ENCODE results near the gene FGF18. TPM values are rescaled to one million over a fixed set of nuclear protein-coding genes. Genes with fewer than 3 reads are reported as not detected.

FGF18 gene
- total and polyA plus RNA-seq, 4 donors: 1.8 to 3.4 (median 2.5) TPM

DNA sequence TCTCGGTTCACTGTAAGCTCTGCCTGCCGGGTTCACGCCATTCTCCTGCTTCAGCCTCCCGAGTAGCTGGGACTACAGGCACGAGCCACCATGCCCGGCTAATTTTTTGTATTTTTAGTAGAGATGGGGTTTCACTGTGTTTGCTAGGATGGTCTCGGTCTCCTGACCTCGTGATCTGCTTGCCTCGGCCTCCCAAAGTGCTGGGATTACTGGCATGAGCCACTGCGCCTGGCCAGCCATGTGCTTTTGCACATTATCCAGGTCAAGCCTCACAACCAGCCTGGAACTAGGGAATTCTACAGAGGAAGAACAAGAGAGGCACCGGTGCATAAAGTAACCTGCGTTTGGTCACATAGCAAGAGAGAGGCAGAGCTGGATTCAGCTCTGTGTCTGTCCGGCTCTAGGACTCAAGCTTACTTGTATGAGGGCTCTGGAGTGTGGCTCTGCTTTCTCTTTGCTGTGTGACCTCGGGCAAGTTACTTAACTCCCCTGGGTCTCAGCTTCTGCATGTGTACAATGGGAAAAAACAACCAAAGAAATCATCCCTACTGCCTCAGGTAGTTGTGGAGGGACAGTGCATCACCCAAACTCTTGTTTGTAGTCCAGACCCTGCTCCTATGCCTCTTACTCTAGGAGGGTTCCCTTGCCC, 6.3 kb downstream of the FGF18 start:
- H3K4me1 ChIP-seq (ENCODE audit: control insufficient read depth in 5 of 5, insufficient read depth in 5 of 5, low read length in 5 of 5): peaks cover 0 to 22% (median 9%) of the 10 kb centered on the region in 5 donors
- WGBS, 2 donors: 93 to 95% methylated on average over 14 of the region's 14 CpGs
- ATAC-seq (ENCODE audit: insufficient read depth, low FRiP score) (no peak), DNase-seq (no peak)
- TF ChIP-seq, protein P1, sequence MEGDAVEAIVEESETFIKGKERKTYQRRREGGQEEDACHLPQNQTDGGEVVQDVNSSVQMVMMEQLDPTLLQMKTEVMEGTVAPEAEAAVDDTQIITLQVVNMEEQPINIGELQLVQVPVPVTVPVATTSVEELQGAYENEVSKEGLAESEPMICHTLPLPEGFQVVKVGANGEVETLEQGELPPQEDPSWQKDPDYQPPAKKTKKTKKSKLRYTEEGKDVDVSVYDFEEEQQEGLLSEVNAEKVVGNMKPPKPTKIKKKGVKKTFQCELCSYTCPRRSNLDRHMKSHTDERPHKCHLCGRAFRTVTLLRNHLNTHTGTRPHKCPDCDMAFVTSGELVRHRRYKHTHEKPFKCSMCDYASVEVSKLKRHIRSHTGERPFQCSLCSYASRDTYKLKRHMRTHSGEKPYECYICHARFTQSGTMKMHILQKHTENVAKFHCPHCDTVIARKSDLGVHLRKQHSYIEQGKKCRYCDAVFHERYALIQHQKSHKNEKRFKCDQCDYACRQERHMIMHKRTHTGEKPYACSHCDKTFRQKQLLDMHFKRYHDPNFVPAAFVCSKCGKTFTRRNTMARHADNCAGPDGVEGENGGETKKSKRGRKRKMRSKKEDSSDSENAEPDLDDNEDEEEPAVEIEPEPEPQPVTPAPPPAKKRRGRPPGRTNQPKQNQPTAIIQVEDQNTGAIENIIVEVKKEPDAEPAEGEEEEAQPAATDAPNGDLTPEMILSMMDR (IDR thresholded peaks at IDR 0.05; ENCODE audit: control extremely low read depth, extremely low read depth): no peak
- no peak overlapping the region for H3K4me3 ChIP-seq
- no peak overlapping the region for H3K27ac ChIP-seq (ENCODE audit: low read depth in 1 of 2, low read length in 1 of 2)
- no peak overlapping the region for H3K9ac ChIP-seq (ENCODE audit: insufficient read depth in 1 of 2, low read length in 2 of 2)
- H3K27me3 ChIP-seq (ENCODE audit: control insufficient read depth in 3 of 3, insufficient read depth in 3 of 3, low read length in 2 of 3): peaks cover 0 to 6% (median 0%) of the 10 kb centered on the region in 3 donors
- no peaks in the 10 kb centered on the region for H3K36me3 ChIP-seq (ENCODE audit: control insufficient read depth in 4 of 4, insufficient read depth in 4 of 4, low read length in 4 of 4)
- H3K9me3 ChIP-seq (ENCODE audit: control insufficient read depth in 4 of 4, insufficient read depth in 3 of 4, low read length in 3 of 4): no peaks in the 10 kb centered on the region

DNA sequence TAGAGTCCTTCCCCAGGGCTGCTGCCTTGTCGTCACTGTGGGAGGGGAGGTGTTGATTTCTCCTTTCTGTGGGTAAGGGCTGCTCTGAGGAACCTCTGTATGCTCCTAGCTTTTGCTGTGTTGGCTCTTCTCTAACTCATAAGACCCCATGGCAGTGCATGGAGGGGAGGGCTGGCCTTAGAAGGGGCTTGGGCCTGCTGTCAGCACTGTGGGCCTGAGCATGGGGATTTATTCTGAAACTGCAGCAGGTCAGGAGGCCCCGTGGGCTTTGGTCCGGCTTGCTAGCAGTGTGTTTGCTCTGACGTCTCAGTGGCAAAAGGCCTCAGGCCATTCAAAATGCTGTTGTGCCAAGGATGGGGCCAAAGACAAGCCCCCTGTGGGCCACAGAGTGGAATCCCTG, 6.8 kb downstream of the FGF18 start:
- no peaks in the 10 kb centered on the region for H3K9me3 ChIP-seq (ENCODE audit: control insufficient read depth in 4 of 4, insufficient read depth in 3 of 4, low read length in 3 of 4)
- ATAC-seq (ENCODE audit: insufficient read depth, low FRiP score) (no peak), DNase-seq (no peak)
- peaks cover 0 to 6% (median 0%) of the 10 kb centered on the region in 3 donors for H3K27me3 ChIP-seq (ENCODE audit: control insufficient read depth in 3 of 3, insufficient read depth in 3 of 3, low read length in 2 of 3)
- H3K36me3 ChIP-seq (ENCODE audit: control insufficient read depth in 4 of 4, insufficient read depth in 4 of 4, low read length in 4 of 4): no peaks in the 10 kb centered on the region
- no peak overlapping the region for H3K4me3 ChIP-seq
- TF ChIP-seq, protein P1 (IDR thresholded peaks at IDR 0.05; ENCODE audit: control extremely low read depth, extremely low read depth): no peak
- H3K9ac ChIP-seq (ENCODE audit: insufficient read depth in 1 of 2, low read length in 2 of 2): no peak overlapping the region
- H3K4me1 ChIP-seq (ENCODE audit: control insufficient read depth in 5 of 5, insufficient read depth in 5 of 5, low read length in 5 of 5): peaks cover 0 to 17% (median 3%) of the 10 kb centered on the region in 5 donors
- 81 to 88% methylated on average over 4 of the region's 4 CpGs for WGBS, 2 donors
- no peak overlapping the region for H3K27ac ChIP-seq (ENCODE audit: low read depth in 1 of 2, low read length in 1 of 2)

DNA sequence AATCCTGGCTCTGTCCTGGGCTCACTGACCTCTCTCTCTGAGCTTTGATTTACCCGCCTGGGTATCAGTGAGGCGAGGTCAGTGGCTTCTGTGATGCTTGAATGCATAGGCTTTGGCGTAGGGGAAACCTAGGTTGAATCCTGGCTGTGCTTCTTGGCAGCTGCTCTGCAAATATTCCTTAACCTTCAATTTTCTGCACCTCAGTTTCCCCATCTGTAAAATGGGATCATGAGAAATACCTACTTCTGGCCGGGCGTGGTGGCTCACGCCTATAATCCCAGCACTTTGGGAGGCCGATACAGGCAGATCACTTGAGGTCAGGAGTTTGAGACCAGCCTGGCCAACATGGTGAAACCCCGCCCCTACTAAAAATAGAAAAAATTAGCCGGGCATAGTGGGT, 7.2 kb downstream of the FGF18 start:
- Histone ChIP-seq H3K4me1 (ENCODE audit: control insufficient read depth in 5 of 5, insufficient read depth in 5 of 5, low read length in 5 of 5) (peaks cover 0 to 14% (median 0%) of the 10 kb centered on the region in 5 donors), H3K4me3 (no peak overlapping the region), H3K9ac (ENCODE audit: insufficient read depth in 1 of 2, low read length in 2 of 2) (no peak overlapping the region), H3K36me3 (ENCODE audit: control insufficient read depth in 4 of 4, insufficient read depth in 4 of 4, low read length in 4 of 4) (no peaks in the 10 kb centered on the region), H3K9me3 (ENCODE audit: control insufficient read depth in 4 of 4, insufficient read depth in 3 of 4, low read length in 3 of 4) (no peaks in the 10 kb centered on the region), H3K27ac (ENCODE audit: low read depth in 1 of 2, low read length in 1 of 2) (no peak overlapping the region), H3K27me3 (ENCODE audit: control insufficient read depth in 3 of 3, insufficient read depth in 3 of 3, low read length in 2 of 3) (peaks cover 0 to 6% (median 0%) of the 10 kb centered on the region in 3 donors)
- DNase-seq (no peak), ATAC-seq (ENCODE audit: insufficient read depth, low FRiP score) (no peak)
- 89 to 91% methylated on average over 9 of the region's 9 CpGs for WGBS, 2 donors
- TF ChIP-seq, protein P1 (IDR thresholded peaks at IDR 0.05; ENCODE audit: control extremely low read depth, extremely low read depth): no peak

All from lung (tissue), 12 donors.